ENCODE results near the gene IL20RB.
"Not testable (repeated sequence)": the region's sequence is repeated elsewhere in the genome, so short reads cannot be mapped to it uniquely, and the experiment has no call there.

Gene IL20RB

GRCh38 chr3:137012097-137012501 lies 54.3 kb downstream of the IL20RB start:
- Histone ChIP-seq H3K9ac (ENCODE audit: low read depth, low read length) (no peak overlapping the region), H3K4me1 (ENCODE audit: insufficient read depth, low read length) (peaks cover 3% of the 10 kb centered on the region; the same call in 1 of the 2 replicates), H3K36me3 (ENCODE audit: insufficient read depth, low read length) (no peaks in the 10 kb centered on the region), H3K9me3 (ENCODE audit: control insufficient read depth, insufficient read depth, low read length) (no peaks in the 10 kb centered on the region)

GRCh38 chr3:137013951-137014688 lies 56.3 kb downstream of the IL20RB start:
- Histone ChIP-seq H3K36me3 (ENCODE audit: insufficient read depth, low read length) (no peaks in the 10 kb centered on the region), H3K9me3 (ENCODE audit: control insufficient read depth, insufficient read depth, low read length) (no peaks in the 10 kb centered on the region), H3K9ac (ENCODE audit: low read depth, low read length) (peak overlapping the region; percentile 59), H3K4me1 (ENCODE audit: insufficient read depth, low read length) (peaks cover 3% of the 10 kb centered on the region; the same call in 1 of the 2 replicates)

- not testable (repeated sequence) for H3K4me1 ChIP-seq (ENCODE audit: insufficient read depth, low read length); H3K9me3 ChIP-seq (ENCODE audit: control insufficient read depth, insufficient read depth, low read length)
These were observed 59.5 kb downstream of the IL20RB start for GRCh38 chr3:137017316-137017715.

GRCh38 chr3:137020315-137020714 lies 62.5 kb downstream of the IL20RB start:
- Histone ChIP-seq H3K9me3 (ENCODE audit: control insufficient read depth, insufficient read depth, low read length) (no peaks in the 10 kb centered on the region), H3K9ac (ENCODE audit: low read depth, low read length) (no peak overlapping the region)

More at GRCh38 chr3:137017316-137017715, 59.5 kb downstream of the IL20RB start:
- H3K9ac ChIP-seq (ENCODE audit: low read depth, low read length); H3K36me3 ChIP-seq (ENCODE audit: insufficient read depth, low read length): not testable (repeated sequence)

GRCh38 chr3:137020888-137021287 lies 63.1 kb downstream of the IL20RB start:
- Histone ChIP-seq H3K4me1 (ENCODE audit: insufficient read depth, low read length) (no peaks in the 10 kb centered on the region), H3K9ac (ENCODE audit: low read depth, low read length) (no peak overlapping the region), H3K36me3 (ENCODE audit: insufficient read depth, low read length) (no peaks in the 10 kb centered on the region), H3K9me3 (ENCODE audit: control insufficient read depth, insufficient read depth, low read length) (no peaks in the 10 kb centered on the region)

More at GRCh38 chr3:137020315-137020714, 62.5 kb downstream of the IL20RB start:
- Histone ChIP-seq H3K36me3 (ENCODE audit: insufficient read depth, low read length) (no peaks in the 10 kb centered on the region), H3K4me1 (ENCODE audit: insufficient read depth, low read length) (no peaks in the 10 kb centered on the region)

- no peaks in the 10 kb centered on the region for H3K9me3 ChIP-seq (ENCODE audit: control insufficient read depth, insufficient read depth, low read length)
- no peak overlapping the region for H3K9ac ChIP-seq (ENCODE audit: low read depth, low read length)
- no peaks in the 10 kb centered on the region for H3K36me3 ChIP-seq (ENCODE audit: insufficient read depth, low read length)
- no peaks in the 10 kb centered on the region for H3K4me1 ChIP-seq (ENCODE audit: insufficient read depth, low read length)
These were observed 66.6 kb downstream of the IL20RB start for GRCh38 chr3:137024348-137024747.

- H3K36me3 ChIP-seq (ENCODE audit: insufficient read depth, low read length) = no peaks in the 10 kb centered on the region
- no peaks in the 10 kb centered on the region for H3K9me3 ChIP-seq (ENCODE audit: control insufficient read depth, insufficient read depth, low read length)
- peaks cover 1% of the 10 kb centered on the region; the same call in 1 of the 2 replicates for H3K4me1 ChIP-seq (ENCODE audit: insufficient read depth, low read length)
- no peak overlapping the region for H3K9ac ChIP-seq (ENCODE audit: low read depth, low read length)
These were observed 68.9 kb downstream of the IL20RB start for GRCh38 chr3:137026701-137027100.

GRCh38 chr3:137032465-137033120 lies 74.8 kb downstream of the IL20RB start:
- H3K4me1 ChIP-seq (ENCODE audit: insufficient read depth, low read length) = peaks cover 12% of the 10 kb centered on the region
- H3K9me3 ChIP-seq (ENCODE audit: control insufficient read depth, insufficient read depth, low read length) = no peaks in the 10 kb centered on the region
- H3K36me3 ChIP-seq (ENCODE audit: insufficient read depth, low read length) = no peaks in the 10 kb centered on the region
- H3K9ac ChIP-seq (ENCODE audit: low read depth, low read length) = peak overlapping the region; percentile 59

GRCh38 chr3:137035631-137036030 lies 77.8 kb downstream of the IL20RB start:
- Histone ChIP-seq H3K4me1 (ENCODE audit: insufficient read depth, low read length) (peaks cover 12% of the 10 kb centered on the region), H3K9me3 (ENCODE audit: control insufficient read depth, insufficient read depth, low read length) (no peaks in the 10 kb centered on the region), H3K9ac (ENCODE audit: low read depth, low read length) (no peak overlapping the region), H3K36me3 (ENCODE audit: insufficient read depth, low read length) (no peaks in the 10 kb centered on the region)

GRCh38 chr3:137039570-137039969 lies 81.8 kb downstream of the IL20RB start:
- no peaks in the 10 kb centered on the region for H3K36me3 ChIP-seq (ENCODE audit: insufficient read depth, low read length)
- peaks cover 6% of the 10 kb centered on the region; the same call in 1 of the 2 replicates for H3K4me1 ChIP-seq (ENCODE audit: insufficient read depth, low read length)

GRCh38 chr3:137041251-137041650 lies 83.5 kb downstream of the IL20RB start:
- H3K9me3 ChIP-seq (ENCODE audit: control insufficient read depth, insufficient read depth, low read length) = no peaks in the 10 kb centered on the region
- H3K36me3 ChIP-seq (ENCODE audit: insufficient read depth, low read length) = no peaks in the 10 kb centered on the region
- no peaks in the 10 kb centered on the region for H3K4me1 ChIP-seq (ENCODE audit: insufficient read depth, low read length)
- H3K9ac ChIP-seq (ENCODE audit: low read depth, low read length) = no peak overlapping the region

More at GRCh38 chr3:137039570-137039969, 81.8 kb downstream of the IL20RB start:
- Histone ChIP-seq H3K9ac (ENCODE audit: low read depth, low read length) (no peak overlapping the region), H3K9me3 (ENCODE audit: control insufficient read depth, insufficient read depth, low read length) (no peaks in the 10 kb centered on the region)

- Histone ChIP-seq H3K4me1 (ENCODE audit: insufficient read depth, low read length) (peaks cover 3% of the 10 kb centered on the region; the same call in 1 of the 2 replicates), H3K9me3 (ENCODE audit: control insufficient read depth, insufficient read depth, low read length) (no peaks in the 10 kb centered on the region), H3K9ac (ENCODE audit: low read depth, low read length) (no peak overlapping the region), H3K36me3 (ENCODE audit: insufficient read depth, low read length) (no peaks in the 10 kb centered on the region)
These were observed 83.9 kb downstream of the IL20RB start for GRCh38 chr3:137041686-137042085.

GRCh38 chr3:137046747-137047146 lies 89.0 kb downstream of the IL20RB start:
- H3K4me1 ChIP-seq (ENCODE audit: insufficient read depth, low read length) = peaks cover 14% of the 10 kb centered on the region
- H3K9ac ChIP-seq (ENCODE audit: low read depth, low read length) = no peak overlapping the region
- no peaks in the 10 kb centered on the region for H3K36me3 ChIP-seq (ENCODE audit: insufficient read depth, low read length)
- H3K9me3 ChIP-seq (ENCODE audit: control insufficient read depth, insufficient read depth, low read length) = no peaks in the 10 kb centered on the region

- Histone ChIP-seq H3K4me1 (ENCODE audit: insufficient read depth, low read length) (peaks cover 14% of the 10 kb centered on the region), H3K36me3 (ENCODE audit: insufficient read depth, low read length) (no peaks in the 10 kb centered on the region), H3K9ac (ENCODE audit: low read depth, low read length) (no peak overlapping the region), H3K9me3 (ENCODE audit: control insufficient read depth, insufficient read depth, low read length) (no peaks in the 10 kb centered on the region)
These were observed 89.5 kb downstream of the IL20RB start for GRCh38 chr3:137047240-137047639.

- H3K9me3 ChIP-seq (ENCODE audit: control insufficient read depth, insufficient read depth, low read length) = no peaks in the 10 kb centered on the region
- H3K4me1 ChIP-seq (ENCODE audit: insufficient read depth, low read length) = peaks cover 14% of the 10 kb centered on the region
- H3K36me3 ChIP-seq (ENCODE audit: insufficient read depth, low read length) = no peaks in the 10 kb centered on the region
- no peak overlapping the region for H3K9ac ChIP-seq (ENCODE audit: low read depth, low read length)
These were observed 92.5 kb downstream of the IL20RB start for GRCh38 chr3:137050281-137050680.
